Prostate gland (tissue), 2 donors: ENCODE measurements around the gene SHF. TPM values are rescaled to one million over a fixed set of nuclear protein-coding genes. Genes with fewer than 3 reads are reported as not detected.

Experiments used
- DNase-seq: peaks from one replicate; pipeline ENCODE4 v3.0.0-alpha.2; 2019; ENCODE audit warnings: low spot score
- H3K27ac ChIP-seq, 2 donors: fragments of 200-600 bp; sonication (generic); 2 replicates each; pipeline ENCODE4 v1.5.1; 2017 to 2019
- H3K27me3 ChIP-seq: fragments of 200-600 bp; sonication (generic); replicated peaks from 2 replicates; pipeline ENCODE4 v1.5.1; 2019; ENCODE audit not compliant: insufficient read depth
- H3K36me3 ChIP-seq, 2 donors: fragments of 200-600 bp; sonication (generic); 1 replicate in 1 of 2; 2 replicates in 1 of 2; pipeline versions ENCODE4 v1.5.1 to v1.8.1; 2017 to 2019
- H3K4me1 ChIP-seq: fragments of 200-600 bp; sonication (generic); replicated peaks from 2 replicates; pipeline ENCODE4 v1.5.1; 2019
- H3K4me3 ChIP-seq, 2 donors: fragments of 200-600 bp; sonication (generic); 2 replicates each; pipeline ENCODE4 v1.5.1; 2017 to 2019
- H3K9me3 ChIP-seq: fragments of 200-600 bp; sonication (generic); 2 replicates; pipeline ENCODE4 v1.5.1; 2017
- POLR2A ChIP-seq: fragments of 450-650 bp; IDR thresholded peaks from one replicate; pipeline ENCODE4 v1.6.1; 2016; ENCODE audit warnings: antibody characterized with exemption, mild to moderate bottlenecking
- POLR2AphosphoS5 ChIP-seq: sonication (generic); formaldehyde crosslinking; IDR thresholded peaks from one replicate; pipeline ENCODE4 v1.6.1; 2017; ENCODE audit warnings: antibody characterized with exemption
- WGBS: methylation state at CpG from one replicate; pipeline ENCODE4 v1.1.5; 2018; 5-methylcytosine and 5-hydroxymethylcytosine counted together
- intact Hi-C: fragments of 100-400 bp; cut with DNase I; formaldehyde crosslinking; loops from one replicate; pipeline ENCODE4 v1.14.2; 2022
- total RNA-seq, 2 donors: library from RNA; depleted of rRNA; stranded (reverse); fragments of >200 nt; gene quantifications; one replicate each; pipeline ENCODE4 v1.1.0, GENCODE V29; 2016
- TF ChIP-seq, protein P1 (sequence below), 4 experiments: fragments of 200-600 bp in 2 of 4; fragments of 450-650 bp in 2 of 4; sonication (generic) in 2 of 4; IDR thresholded peaks; 1 replicate in 3 of 4; 2 replicates in 1 of 4; pipeline ENCODE4 v1.5.1; 2016 to 2019; ENCODE audit warnings: antibody characterized with exemption in 4 of 4, mild to moderate bottlenecking in 2 of 4, moderate library complexity in 2 of 4

The SHF gene
- total RNA-seq, 2 donors from 2014 or later, result 11.2 to 13.7 TPM

DNA sequence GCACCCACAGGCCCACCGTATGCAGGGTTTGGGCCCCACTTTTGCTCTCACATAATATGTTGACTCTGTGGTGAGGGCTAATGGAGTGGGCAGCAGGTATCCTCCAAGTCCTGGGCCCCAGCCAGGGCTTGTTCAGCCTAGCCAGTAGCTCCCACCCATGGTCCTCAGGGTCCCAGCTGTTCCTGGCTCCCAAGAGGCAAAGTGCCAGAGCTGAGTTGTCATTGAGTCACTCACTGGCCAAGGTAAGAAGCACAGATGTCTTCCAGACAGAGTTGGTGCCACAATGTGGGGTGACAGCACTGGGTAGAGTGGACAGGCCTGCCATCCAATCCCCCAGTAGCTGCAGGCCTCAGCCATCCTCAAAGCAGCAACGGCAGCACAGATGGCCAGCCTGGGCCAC is 4.3 kb downstream of the SHF start:
- Histone ChIP-seq H3K9me3 (no peaks in the 10 kb centered on the region), H3K27me3 (no peaks in the 10 kb centered on the region), H3K4me1 (peaks cover 4% of the 10 kb centered on the region), H3K4me3 (no peak overlapping the region), H3K27ac (no peak overlapping the region), H3K36me3 (no peaks in the 10 kb centered on the region)
- intact Hi-C loops, result no loop called here
- DNase-seq, result no peak
- WGBS, result 79% methylated on average over 2 of the region's 2 CpGs
- TF ChIP-seq, protein P1, sequence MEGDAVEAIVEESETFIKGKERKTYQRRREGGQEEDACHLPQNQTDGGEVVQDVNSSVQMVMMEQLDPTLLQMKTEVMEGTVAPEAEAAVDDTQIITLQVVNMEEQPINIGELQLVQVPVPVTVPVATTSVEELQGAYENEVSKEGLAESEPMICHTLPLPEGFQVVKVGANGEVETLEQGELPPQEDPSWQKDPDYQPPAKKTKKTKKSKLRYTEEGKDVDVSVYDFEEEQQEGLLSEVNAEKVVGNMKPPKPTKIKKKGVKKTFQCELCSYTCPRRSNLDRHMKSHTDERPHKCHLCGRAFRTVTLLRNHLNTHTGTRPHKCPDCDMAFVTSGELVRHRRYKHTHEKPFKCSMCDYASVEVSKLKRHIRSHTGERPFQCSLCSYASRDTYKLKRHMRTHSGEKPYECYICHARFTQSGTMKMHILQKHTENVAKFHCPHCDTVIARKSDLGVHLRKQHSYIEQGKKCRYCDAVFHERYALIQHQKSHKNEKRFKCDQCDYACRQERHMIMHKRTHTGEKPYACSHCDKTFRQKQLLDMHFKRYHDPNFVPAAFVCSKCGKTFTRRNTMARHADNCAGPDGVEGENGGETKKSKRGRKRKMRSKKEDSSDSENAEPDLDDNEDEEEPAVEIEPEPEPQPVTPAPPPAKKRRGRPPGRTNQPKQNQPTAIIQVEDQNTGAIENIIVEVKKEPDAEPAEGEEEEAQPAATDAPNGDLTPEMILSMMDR (IDR thresholded peaks at IDR 0.05), result no peak
- no peak for TF ChIP-seq POLR2AphosphoS5
- no peak for TF ChIP-seq POLR2A

DNA sequence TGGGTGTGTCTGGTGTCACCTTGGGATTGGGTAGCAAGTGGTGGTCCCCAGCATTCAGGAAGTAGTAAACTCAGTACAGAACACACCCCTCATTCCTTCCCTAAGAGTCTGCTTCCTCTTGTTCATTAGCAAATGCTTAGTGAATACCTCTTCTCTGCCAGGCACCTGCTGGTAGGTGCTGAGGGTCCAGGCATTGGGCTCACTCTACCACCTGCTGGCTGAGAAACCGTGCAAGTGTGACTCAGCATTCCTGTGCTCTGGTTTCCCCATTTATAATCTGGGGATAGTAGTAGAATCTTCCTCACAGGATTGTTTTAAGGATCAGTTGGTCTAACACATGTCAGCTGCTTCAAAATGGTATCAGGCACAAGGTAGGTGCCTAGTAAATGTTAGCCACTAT is 4.8 kb downstream of the SHF start:
- H3K4me3 ChIP-seq, result no peak overlapping the region
- H3K27me3 ChIP-seq, result no peaks in the 10 kb centered on the region
- intact Hi-C loops, result no loop called here
- H3K4me1 ChIP-seq, result peaks cover 4% of the 10 kb centered on the region
- H3K27ac ChIP-seq, result no peak overlapping the region
- H3K36me3 ChIP-seq, result no peaks in the 10 kb centered on the region
- DNase-seq, result no peak
- H3K9me3 ChIP-seq, result no peaks in the 10 kb centered on the region
- TF ChIP-seq, protein P1 (IDR thresholded peaks at IDR 0.05), result no peak
- TF ChIP-seq POLR2A, result no peak
- no peak for TF ChIP-seq POLR2AphosphoS5
- 67% methylated on average over 1 of the region's 1 CpG for whole genome bisulfite sequencing

DNA sequence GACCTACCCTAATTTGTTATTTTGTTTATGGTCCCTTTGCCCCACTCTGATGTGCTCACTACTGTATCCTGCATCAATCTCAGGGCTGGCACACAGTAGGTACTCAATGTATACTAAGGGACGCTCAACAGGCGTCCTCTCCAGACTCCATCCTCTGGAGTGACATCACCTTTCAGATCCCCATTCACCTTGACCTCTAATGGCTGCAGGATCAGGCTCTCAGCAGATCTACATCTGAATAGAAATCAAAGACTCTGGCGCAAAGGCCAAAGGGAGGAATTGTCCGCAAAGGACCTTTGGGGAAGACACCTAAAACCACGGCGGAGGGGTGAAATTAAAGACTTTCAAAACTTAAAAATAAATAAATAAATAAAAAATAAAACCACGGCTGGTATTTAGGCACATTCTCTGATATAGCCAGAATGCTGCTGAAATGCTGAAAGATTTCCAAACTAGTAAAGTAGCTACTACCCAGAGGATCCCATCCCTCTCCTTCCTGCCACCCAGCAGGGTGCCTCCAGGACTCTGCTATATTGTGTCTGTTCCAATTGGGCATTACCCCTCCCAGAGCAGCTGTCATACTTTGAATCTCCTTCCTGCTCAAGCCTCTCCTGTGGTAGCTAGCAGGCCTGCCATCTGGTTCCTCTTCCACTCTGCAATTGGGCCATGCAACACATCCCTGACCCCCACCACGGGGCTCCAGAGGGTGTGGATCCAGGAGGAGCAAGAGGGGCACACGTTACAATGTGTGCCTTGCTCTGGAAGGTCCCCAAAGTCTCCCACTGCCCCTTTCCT is 6.1 kb downstream of the SHF start:
- H3K9me3 ChIP-seq, result no peaks in the 10 kb centered on the region
- peaks cover under 1% of the 10 kb centered on the region for H3K4me1 ChIP-seq
- intact Hi-C loops, result no loop called here
- H3K27me3 ChIP-seq, result no peaks in the 10 kb centered on the region
- no peak overlapping the region for H3K27ac ChIP-seq
- no peak for DNase-seq
- WGBS, result 74% methylated on average over 9 of the region's 9 CpGs
- no peaks in the 10 kb centered on the region for H3K36me3 ChIP-seq
- TF ChIP-seq POLR2AphosphoS5 (no peak), POLR2A (no peak)
- TF ChIP-seq, protein P1 (IDR thresholded peaks at IDR 0.05), result no peak
- H3K4me3 ChIP-seq, result no peak overlapping the region

DNA sequence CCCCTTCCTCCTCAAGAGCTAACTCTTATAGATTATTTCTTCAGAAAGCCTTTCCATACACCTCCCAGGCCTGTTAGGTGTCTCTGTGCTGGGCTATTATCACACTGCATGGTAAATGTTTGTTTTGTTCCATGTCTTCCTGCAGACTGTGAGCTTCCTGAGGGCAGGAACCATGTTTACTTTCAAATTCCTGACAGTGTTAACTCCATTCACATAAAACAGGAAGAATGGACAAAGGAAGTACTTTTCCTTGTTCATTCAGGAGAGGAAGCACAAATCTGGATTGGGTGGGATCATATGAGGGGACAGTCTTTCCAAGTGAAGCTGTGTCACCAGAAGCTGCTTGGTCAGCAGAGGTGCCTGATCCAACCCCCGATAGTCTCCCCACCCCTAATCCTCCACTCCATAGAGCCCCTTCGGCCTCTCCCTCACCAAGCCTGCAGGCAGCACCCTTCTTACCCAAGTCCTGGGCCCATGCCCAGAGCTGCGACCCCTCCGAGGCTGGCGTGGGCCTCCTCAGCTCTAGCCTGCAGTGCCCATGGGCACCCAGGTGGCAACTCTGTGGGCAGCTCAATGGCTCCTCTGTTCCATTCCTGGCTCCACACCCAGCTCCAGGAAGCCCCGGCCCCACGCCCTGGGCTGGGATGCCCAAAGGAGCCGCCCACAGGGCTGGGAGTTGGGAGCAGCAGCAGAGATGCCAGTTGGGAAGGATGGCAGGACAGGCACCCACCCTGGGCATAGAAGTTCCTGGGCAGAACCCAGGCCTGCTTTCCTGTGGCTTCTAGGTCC is 6.9 kb downstream of the SHF start:
- DNase-seq, result no peak
- intact Hi-C loops, result no loop called here
- Histone ChIP-seq H3K27me3 (no peaks in the 10 kb centered on the region), H3K27ac (no peak overlapping the region), H3K9me3 (no peaks in the 10 kb centered on the region), H3K4me1 (no peaks in the 10 kb centered on the region), H3K36me3 (no peaks in the 10 kb centered on the region), H3K4me3 (no peak overlapping the region)
- TF ChIP-seq POLR2AphosphoS5 (no peak), POLR2A (no peak)
- WGBS, result 89% methylated on average over 5 of the region's 8 CpGs

DNA sequence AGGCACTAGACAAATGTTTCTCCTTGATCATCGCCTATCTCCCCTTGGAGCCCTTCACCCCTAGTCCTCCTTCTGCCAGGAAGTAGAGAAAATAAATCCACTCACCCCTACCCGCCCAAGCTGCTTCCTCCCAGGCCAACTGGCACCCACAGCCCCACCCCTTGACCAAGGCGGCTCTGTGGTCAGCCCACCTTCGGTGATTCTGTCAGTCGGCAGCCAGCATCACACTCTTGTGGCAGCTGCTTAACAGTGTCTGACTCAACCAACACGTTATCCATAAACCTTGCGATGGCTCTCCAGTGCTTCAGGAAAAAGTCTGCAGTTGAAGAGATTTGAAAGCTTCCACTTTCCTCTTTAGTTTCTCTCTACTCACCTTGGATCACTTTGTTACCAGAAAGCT is 7.6 kb downstream of the SHF start:
- Histone ChIP-seq H3K9me3 (no peaks in the 10 kb centered on the region), H3K36me3 (no peaks in the 10 kb centered on the region), H3K27me3 (no peaks in the 10 kb centered on the region), H3K4me3 (no peak overlapping the region), H3K27ac (no peak overlapping the region), H3K4me1 (no peaks in the 10 kb centered on the region)
- no peak for DNase-seq
- TF ChIP-seq POLR2AphosphoS5 (no peak), POLR2A (no peak)
- TF ChIP-seq, protein P1 (IDR thresholded peaks at IDR 0.05), result no peak
- intact Hi-C loops, result no loop called here
- 90% methylated on average over 7 of the region's 7 CpGs for WGBS
